ENCODE measurements around the gene NNMT. TPM values are rescaled to one million over a fixed set of nuclear protein-coding genes. Genes with fewer than 3 reads are reported as not detected.

NNMT gene
- total and polyA plus RNA-seq, 9 of the 15 experiments (the other 6 are each of a cell fraction or from before 2014, with no cell fraction given) = 6.1 to 15.0 (median 11.2) TPM

DNA sequence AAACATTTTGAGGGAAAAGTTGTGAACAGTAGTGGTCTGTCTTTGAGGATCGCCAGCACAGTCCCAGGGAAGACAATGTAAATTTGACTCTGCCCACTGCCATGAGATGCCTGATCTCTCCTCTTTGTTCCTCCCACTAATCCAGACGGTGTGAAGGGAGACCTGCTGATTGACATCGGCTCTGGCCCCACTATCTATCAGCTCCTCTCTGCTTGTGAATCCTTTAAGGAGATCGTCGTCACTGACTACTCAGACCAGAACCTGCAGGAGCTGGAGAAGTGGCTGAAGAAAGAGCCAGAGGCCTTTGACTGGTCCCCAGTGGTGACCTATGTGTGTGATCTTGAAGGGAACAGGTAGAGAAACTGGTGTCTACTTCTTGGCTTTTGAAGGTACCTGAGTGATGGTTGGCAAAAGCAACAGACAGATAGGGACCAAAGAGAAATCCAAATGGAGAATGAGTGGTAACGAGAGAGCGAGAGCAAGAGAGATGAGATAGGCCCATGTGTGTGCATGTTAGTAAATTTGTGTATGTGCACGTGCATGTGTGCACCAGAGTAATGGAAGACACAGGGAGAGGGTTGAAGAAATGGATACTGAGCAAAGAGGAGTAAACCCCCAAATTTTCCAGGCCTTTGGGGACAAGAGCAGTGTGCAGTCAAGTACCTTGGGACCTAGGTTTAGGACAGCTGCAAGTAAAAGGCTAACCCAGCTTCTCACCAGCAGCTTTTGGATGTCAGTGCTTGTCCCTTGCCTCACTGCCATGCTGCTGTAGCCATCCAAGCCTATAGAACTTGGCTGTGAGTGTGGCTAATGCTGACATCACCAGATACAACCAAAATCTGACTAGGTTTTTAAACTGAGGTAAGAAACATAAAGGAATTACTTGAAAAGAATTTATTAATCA, 1.9 kb downstream of the NNMT start (continued):
- TF ChIP-seq, protein P1, sequence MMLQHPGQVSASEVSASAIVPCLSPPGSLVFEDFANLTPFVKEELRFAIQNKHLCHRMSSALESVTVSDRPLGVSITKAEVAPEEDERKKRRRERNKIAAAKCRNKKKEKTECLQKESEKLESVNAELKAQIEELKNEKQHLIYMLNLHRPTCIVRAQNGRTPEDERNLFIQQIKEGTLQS (IDR thresholded peaks at IDR 0.05) = no peak
- TF ChIP-seq, protein P1 (CRISPR knock-in tag; conservative IDR thresholded peaks at IDR 0.05) = no peak
- TF ChIP-seq NFYB (IDR thresholded peaks at IDR 0.05; ENCODE audit: extremely low read depth, insufficient read length) = no peak
- no peak for TF ChIP-seq HDAC3 (IDR thresholded peaks at IDR 0.05; ENCODE audit: borderline replicate concordance, partially characterized antibody)
- TF ChIP-seq NCOA2 (IDR thresholded peaks at IDR 0.05; ENCODE audit: partially characterized antibody in 2 of 2) = no peak
- TF ChIP-seq, protein P2, sequence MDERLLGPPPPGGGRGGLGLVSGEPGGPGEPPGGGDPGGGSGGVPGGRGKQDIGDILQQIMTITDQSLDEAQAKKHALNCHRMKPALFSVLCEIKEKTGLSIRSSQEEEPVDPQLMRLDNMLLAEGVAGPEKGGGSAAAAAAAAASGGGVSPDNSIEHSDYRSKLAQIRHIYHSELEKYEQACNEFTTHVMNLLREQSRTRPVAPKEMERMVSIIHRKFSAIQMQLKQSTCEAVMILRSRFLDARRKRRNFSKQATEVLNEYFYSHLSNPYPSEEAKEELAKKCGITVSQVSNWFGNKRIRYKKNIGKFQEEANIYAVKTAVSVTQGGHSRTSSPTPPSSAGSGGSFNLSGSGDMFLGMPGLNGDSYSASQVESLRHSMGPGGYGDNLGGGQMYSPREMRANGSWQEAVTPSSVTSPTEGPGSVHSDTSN (CRISPR knock-in tag; IDR thresholded peaks at IDR 0.05; ENCODE audit: low read depth) = no peak
- TF ChIP-seq, protein P2 (tag; conservative IDR thresholded peaks at IDR 0.05; ENCODE audit: low read depth) = 0 out of 2 replicates have a peak, but pooled peaks have one; percentile 14
- TF ChIP-seq, protein P3, sequence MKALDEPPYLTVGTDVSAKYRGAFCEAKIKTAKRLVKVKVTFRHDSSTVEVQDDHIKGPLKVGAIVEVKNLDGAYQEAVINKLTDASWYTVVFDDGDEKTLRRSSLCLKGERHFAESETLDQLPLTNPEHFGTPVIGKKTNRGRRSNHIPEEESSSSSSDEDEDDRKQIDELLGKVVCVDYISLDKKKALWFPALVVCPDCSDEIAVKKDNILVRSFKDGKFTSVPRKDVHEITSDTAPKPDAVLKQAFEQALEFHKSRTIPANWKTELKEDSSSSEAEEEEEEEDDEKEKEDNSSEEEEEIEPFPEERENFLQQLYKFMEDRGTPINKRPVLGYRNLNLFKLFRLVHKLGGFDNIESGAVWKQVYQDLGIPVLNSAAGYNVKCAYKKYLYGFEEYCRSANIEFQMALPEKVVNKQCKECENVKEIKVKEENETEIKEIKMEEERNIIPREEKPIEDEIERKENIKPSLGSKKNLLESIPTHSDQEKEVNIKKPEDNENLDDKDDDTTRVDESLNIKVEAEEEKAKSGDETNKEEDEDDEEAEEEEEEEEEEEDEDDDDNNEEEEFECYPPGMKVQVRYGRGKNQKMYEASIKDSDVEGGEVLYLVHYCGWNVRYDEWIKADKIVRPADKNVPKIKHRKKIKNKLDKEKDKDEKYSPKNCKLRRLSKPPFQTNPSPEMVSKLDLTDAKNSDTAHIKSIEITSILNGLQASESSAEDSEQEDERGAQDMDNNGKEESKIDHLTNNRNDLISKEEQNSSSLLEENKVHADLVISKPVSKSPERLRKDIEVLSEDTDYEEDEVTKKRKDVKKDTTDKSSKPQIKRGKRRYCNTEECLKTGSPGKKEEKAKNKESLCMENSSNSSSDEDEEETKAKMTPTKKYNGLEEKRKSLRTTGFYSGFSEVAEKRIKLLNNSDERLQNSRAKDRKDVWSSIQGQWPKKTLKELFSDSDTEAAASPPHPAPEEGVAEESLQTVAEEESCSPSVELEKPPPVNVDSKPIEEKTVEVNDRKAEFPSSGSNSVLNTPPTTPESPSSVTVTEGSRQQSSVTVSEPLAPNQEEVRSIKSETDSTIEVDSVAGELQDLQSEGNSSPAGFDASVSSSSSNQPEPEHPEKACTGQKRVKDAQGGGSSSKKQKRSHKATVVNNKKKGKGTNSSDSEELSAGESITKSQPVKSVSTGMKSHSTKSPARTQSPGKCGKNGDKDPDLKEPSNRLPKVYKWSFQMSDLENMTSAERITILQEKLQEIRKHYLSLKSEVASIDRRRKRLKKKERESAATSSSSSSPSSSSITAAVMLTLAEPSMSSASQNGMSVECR (CRISPR knock-in tag; IDR thresholded peaks at IDR 0.05) = 0 out of 2 replicates have a peak, but pooled peaks have one; percentile 34
- TF ChIP-seq, protein P4, sequence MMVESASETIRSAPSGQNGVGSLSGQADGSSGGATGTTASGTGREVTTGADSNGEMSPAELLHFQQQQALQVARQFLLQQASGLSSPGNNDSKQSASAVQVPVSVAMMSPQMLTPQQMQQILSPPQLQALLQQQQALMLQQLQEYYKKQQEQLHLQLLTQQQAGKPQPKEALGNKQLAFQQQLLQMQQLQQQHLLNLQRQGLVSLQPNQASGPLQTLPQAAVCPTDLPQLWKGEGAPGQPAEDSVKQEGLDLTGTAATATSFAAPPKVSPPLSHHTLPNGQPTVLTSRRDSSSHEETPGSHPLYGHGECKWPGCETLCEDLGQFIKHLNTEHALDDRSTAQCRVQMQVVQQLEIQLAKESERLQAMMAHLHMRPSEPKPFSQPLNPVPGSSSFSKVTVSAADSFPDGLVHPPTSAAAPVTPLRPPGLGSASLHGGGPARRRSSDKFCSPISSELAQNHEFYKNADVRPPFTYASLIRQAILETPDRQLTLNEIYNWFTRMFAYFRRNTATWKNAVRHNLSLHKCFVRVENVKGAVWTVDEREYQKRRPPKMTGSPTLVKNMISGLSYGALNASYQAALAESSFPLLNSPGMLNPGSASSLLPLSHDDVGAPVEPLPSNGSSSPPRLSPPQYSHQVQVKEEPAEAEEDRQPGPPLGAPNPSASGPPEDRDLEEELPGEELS (CRISPR knock-in tag; IDR thresholded peaks at IDR 0.05; ENCODE audit: borderline replicate concordance) = no peak

All from K562 (cell line).